Left renal pelvis (tissue), 4 donors: Measurements from ENCODE around the gene TMC7. TPM values are rescaled to one million over a fixed set of nuclear protein-coding genes. Genes with fewer than 3 reads are reported as not detected.
"Not testable (repeated sequence)": the region's sequence is repeated elsewhere in the genome, so short reads cannot be mapped to it uniquely, and the experiment has no call there.

ENCODE experiments used
- DNase-seq, 4 donors: peaks; one replicate each; pipeline ENCODE4 v3.0.0-alpha.2; 2013; ENCODE audit warnings: low read depth in 4 of 4, low spot score in 3 of 4
- polyA plus RNA-seq, 4 donors: library from polyadenylated mRNA; unstranded; fragments of 120-200 nt; gene quantifications; one replicate each; pipeline ENCODE4 v1.2.1, GENCODE V29; 2013; ENCODE audit not compliant: insufficient read length in 4 of 4

TMC7 gene
- polyA plus RNA-seq: 1 to 10 TPM in 3 of 4 donors, under 1 TPM in 1; 1.00 to 2.4 (median 1.5) TPM

DNA sequence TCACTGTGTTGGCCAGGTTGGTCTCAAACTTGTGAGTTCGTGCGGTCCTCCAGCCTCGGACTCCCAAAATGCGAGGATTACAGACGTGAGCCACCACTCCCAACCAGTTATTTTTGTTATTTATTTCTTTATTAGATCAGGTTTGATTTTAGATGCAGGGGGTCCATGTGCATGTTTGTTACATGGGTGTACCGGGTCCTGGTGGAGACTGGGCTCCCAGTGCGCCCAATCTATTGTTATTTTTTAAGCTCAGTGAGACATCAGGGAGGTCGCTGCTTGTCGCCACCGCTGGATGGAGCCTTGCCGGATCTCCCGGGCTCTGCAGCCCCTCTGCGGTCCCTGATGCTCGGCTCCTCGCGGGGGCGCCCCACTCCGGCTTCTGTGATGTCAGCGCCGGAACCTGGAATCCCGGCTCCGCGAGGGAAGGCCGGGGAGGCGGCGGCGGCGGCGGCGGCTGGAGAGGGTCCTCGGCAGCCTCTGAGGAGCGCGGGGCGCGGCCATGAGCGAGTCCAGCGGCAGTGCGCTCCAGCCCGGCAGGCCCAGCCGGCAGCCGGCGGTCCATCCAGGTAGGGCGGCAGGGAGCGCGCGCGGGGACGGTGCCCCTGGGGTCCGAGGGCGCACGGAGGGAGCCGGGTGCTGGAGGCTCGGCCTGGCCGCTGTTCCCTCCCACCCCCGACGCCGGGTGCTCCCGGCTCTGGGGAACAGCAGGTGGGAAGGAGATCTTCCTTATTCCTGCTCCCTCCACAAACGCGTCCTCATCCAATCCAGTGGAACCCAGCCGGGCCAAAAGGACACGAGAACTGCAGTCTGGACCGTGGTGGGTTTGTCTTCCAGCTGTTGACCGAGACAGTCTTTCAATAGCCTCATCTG, at the start of gene TMC7:
TSS of gene TMC7 (plus strand) at position 370 of the 870 bp plus-strand sequence. CDS start at position 500, 130 bp downstream.
- DNase-seq: peak in 3 of 4 donors; percentile 64 to 80 (median 73)

DNA sequence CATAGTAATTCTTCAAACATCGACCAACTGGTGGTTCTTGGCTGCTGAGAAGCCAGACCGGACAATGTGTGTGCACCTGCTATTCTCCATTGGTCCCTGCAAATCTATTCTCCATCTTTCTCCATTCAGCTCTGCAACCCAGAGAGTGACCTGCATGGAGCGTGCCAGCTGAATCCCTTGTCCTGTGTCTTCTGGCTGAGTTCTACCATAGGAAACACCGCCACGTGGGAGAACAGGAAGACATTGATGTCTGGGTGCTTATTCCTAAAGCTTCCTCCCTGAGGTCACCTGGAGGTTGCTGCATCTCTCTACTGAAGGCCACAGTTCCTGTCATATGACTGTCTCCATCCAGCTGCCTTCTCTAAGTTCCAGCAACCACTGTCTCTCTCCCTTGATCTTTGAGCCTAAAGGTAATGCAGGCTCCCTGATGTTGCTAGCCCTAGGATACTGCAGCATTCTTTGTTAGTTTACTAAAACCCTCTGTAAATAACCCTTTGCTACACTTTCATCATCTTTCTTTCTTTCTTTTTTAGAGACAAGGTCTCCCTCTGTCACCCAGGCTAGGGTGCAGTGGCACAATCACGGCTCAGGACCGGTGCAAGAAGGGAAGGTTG, 46.9 kb upstream of the TMC7 start:
- no peak for DNase-seq

DNA sequence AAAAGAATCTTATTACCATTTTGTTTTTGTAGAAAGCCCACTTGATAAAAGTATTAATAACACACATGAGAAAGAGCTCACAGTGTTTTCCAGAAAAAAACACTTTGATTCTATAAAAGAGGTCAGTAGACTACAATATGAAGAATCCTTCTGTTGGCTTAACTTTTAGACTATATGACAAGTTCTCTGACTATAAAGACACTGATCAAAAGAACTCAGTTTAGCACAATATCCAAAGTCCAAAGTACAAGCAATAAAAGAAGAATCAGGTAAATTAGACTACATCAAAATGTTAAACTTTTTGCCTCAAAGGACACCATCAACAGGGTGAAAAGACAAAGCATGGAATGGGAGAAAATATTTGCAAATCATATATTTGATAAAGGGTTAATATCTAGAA, 46.3 kb upstream of the TMC7 start:
- DNase-seq: no peak

DNA sequence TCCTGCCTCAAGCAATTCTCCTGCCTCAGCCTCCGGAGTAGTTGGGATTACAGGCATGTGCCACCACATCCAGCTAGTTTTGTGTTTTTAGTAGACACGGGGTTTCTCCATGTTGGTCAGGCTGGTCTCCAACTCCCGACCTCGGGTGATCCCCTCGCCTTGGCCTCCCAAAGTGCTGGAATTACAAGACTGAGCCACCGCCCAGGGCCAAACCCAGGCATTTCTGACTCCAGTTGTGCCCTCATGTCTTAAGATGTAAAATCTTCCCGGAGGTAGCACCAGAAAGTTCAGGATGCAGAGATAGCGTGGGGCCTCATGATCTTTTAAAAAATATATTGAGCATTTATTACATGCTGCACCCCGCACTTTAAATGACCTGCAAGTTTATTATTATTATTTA, 44.7 kb upstream of the TMC7 start:
- DNase-seq: no peak

DNA sequence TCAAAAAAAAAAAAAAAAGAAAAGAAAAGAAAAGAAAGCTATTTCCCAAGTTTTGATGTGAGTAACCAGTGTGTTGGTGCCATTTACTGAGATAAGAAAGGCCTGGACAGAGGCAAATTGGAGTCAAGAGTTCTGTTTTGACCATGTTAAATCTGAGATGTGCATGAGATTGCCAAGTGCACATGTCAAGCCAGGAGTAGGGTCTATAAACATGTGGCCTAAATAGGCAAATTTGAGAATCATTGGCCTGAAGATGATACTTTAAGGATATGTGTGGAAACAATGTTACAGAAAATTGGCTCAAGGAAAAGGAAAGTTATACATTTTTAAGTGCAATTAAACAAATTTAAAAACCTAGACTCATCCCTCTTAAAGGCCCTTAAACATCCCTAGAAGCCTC, 42.3 kb upstream of the TMC7 start:
- DNase-seq: no peak

DNA sequence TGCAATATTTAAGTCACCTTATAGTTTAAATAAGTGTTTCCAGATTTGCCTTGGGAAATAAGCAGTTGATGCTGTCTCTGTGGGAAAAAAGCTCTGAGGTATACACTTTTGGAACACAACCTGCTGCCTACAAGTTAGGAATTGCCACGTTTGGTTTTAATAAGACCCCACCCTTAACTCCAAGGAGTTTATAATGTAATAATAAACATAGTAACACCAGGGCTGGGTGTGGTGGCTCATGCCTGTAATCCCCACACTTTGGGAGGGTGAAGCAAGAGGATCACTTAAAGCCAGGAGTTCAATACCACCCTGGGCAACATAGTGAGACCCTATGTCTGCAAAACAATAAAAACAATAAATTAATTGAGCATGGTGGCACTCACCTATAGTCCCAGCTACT, 41.7 kb upstream of the TMC7 start:
- no peak for DNase-seq

DNA sequence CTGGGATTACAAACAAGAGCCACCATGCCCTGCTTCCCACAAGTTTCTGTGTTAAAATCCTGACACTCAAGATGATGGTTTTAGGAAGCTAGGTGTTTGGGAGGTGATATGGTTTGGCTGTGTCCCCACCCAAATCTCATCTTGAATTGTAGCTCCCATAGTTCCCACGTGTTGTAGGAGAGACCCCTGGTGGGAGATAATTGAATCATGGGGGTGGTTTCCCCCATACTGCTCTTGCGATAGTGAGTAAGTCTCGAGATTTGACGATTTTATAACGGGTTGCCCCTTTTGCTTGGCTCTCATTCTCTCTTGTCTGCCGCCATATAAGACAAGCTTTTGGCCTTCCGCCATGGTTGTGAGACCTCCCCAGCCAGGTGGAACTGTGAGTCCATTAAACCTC, 40.3 kb upstream of the TMC7 start:
- no peak for DNase-seq

DNA sequence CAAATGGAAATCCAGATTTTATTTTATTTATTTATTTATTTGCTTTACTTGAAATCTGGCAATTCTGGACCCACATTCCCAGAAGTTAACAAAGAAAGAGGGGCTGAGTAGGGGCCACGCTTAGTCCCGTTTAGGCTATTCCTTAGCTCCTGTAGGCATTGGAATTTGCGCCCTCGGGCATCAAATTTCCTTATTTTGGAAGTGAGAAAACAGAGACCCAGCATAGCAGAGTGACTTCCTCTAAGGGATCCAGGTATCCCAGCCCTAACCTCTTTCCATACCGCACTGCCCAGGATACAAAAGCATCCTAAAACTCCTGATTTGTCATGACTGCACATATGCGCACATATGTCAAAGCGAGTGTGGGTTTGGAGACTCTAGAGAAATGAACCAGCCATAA, 38.5 kb upstream of the TMC7 start:
- no peak for DNase-seq

DNA sequence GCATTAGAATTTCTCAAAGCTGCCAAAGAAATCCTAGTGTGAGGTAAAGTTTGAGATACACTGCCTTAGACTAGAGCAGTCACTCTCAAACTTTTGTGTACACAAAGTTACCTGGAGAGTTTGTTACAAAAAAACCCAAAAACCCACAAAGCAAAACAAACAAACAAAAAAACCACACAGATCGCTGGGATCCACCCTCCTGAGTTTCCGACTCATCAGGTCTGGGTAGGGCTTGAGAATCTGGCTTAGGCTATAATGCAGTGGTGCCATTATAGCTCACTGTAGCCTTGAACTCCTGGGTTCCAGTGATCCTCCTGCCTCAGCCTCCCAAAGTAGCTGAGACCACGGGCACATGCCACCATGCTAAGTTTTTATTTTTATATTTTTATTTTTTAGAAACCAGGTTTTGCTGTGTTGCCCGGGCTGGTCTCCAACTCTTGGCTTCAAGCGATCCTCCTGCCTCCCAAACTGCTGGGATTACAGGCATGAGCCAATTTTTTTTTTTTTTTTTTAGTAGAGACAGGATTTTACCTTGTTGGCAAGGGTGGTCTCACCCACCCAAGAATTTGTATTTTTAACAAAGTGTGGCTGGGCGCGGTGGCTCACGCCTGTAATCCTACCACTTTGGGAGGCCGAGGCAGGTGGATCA, 35.2 kb upstream of the TMC7 start:
- DNase-seq: no peak

DNA sequence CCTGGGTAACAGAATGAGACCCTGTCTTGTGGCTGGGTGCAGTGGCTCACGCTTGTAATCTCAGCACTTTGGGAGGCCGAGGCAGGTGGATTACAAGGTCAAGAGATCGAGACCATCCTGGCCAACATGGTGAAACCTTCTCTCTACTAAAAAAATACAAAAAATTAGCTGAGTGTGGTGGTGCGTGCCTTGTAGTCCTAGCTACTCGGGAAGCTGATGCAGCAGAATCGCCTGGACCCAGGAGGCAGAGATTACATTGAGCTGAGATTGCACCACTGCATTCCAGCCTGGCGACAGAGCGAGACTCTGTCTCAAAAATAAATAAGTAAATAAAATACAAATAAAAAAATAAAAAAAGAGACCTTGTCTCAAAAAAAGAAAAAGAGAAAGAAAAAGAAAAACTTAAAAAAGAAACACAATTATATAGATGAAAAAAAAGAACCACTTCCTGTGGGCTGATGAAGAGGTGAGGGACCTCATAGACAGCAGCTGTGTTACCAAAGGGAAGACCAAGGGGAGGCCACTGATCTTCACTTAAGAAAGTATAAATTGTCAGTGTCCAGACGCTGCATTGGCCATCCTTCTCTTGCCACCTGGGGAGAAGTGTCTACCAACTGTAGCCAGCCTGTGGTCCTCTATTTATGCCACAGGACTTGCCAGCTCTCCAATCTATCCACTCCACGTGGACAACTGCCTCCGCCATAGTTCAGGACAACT, 33.1 kb upstream of the TMC7 start:
- no peak for DNase-seq

DNA sequence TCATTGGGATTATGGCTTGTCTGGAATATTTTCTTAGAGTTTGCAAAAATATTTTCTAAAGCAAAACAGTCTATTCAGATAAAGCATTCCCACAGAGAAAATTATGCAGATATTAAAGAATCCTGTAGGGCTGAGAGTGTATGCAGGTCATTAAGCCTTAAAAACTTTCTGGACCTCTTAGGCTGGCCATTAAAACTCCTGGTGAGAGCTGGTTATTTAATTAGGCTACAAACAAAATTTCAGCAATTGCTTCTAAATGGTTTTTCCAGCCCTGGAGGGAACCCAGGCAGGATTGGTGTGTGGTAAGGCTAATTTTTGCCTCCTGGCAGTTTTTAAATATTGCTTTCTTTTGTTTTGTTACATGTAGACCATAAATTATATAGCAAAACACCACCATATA, 30.2 kb upstream of the TMC7 start:
- no peak for DNase-seq

DNA sequence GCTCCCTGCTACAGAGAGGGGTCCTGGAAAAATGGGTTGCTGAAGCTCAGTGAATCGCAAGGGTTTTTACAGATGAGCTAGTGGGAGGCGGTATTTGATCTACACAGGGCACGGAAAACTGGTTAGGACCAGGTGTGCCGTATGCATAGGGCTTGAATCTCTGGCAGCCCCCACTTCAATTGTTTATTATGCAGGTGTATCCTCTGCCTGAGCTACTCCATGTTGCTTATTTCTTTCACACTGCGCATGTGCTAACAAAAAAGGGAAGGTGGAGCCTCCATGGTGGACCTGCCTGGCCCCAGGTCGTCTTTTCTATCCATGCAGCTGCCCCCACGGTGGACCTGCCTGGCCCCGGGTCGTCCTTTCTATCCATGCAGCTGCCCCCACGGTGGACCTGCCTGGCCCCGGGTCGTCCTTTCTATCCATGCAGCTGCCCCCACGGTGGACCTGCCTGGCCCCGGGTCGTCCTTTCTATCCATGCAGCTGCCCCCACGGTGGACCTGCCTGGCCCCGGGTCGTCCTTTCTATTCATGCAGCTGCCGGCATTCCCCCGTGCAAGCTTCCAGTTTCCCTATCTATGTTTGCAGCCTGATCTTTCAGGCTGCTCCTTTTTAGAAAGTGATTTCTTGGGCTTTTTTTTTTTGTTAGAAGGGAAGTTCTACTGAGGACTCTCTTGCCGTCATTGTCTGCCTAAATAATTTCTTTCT, 27.7 kb upstream of the TMC7 start:
- DNase-seq: not testable (repeated sequence)

DNA sequence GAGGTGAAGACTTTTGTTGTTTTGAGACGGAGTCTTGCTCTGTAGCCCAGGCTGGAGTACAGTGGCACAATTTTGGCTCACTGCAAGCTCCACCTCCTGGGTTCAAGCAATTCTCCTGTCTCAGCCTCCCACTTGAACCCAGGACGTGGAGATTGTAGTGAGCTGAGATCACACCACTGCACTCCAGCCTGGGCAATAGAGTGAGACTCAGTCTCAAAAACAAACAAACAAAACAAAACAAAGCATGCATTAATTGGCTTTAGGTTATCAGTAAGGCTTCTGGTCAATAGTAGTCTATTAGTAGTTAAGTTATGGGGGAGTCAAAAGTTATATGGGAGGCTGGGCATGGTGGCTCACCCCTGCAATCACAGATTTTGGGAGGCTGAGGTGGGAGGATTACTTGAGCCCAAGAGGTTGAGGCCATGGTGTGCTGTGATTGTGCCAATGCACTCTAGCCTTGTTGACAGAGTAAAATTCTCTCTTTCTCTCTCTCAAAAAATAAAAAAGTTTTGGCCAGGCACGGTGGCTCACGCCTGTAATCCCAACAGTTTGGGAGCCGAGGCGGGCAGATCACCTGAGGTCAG, 27.0 kb upstream of the TMC7 start:
- DNase-seq: not testable (repeated sequence)

DNA sequence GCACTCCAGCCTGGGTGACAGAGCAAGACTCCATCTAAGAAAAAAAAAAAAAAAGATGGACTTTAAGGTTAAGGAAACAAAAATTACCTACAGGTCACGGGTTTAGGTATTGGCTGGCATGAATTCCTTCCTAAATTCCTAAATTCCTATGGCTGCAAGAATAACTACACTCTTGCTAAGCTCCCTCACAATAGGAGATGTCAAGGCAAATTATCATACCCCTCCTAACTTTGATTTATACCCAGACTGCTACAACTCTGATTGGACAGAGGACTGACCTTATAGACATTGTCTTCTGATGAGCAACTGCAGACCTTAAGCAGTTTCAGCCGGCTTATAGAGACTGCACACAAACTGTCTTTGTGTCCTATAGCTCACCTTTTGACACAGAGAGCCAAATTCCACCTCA, 25.1 kb upstream of the TMC7 start:
- DNase-seq: no peak

DNA sequence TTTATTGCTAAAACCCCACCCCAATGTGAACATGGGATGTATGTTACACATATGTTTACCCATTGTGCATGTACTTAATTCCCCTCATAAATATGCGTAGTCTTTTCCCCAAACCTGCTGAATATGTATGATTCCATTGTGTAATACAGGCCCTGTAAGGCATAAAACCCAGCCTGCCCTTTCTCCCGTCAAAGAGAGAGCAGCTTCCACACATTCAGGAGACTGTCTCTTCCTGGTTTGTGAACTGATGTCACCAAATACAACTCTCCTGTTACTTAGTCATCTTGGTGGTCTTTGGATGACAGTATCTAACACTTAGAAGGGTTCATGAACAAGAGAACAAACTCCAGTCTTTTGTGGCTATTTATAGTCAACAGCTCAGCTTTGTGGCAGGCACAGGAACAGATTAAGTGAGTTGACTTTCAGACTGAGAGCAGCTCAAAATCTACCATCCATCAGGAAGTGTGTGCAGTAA, 24.7 kb upstream of the TMC7 start:
- no peak for DNase-seq

DNA sequence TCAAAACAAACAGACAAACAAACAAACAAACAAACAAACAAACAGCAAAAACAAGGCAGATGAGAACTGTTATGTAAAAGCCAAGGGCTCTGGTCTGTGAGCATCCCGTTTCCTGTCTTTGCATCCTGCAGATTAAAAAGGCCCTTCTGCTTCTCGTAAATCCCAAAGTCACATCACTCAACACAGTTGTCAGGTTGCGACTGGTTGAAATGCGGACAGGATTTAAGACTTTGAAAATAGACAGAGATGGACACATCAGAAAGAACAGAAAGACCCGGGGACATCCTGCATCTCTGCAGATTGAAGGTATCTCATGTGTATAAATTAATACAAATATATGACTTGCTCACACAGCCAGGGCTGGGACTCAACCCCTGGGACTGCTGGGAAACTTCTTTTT, 18.2 kb upstream of the TMC7 start:
- no peak for DNase-seq

DNA sequence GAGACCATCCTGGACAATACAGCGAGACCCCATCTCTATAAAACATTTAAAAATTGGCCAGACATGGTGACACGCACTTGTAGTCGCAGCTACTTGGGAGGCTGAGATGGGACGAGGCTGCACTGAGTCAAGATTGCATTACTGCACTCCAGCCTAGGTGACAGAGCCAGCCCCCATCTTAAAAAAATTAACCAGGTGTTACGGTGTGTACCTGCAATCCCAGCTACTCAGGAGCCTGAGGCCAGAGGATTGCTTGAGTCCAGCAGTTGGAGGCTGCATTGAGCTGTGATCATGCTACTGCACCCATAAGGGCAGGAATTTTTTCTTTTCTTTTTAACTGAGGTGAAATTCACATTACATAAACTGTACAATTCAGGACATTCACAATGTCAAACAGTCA, 16.9 kb upstream of the TMC7 start:
- DNase-seq: no peak

DNA sequence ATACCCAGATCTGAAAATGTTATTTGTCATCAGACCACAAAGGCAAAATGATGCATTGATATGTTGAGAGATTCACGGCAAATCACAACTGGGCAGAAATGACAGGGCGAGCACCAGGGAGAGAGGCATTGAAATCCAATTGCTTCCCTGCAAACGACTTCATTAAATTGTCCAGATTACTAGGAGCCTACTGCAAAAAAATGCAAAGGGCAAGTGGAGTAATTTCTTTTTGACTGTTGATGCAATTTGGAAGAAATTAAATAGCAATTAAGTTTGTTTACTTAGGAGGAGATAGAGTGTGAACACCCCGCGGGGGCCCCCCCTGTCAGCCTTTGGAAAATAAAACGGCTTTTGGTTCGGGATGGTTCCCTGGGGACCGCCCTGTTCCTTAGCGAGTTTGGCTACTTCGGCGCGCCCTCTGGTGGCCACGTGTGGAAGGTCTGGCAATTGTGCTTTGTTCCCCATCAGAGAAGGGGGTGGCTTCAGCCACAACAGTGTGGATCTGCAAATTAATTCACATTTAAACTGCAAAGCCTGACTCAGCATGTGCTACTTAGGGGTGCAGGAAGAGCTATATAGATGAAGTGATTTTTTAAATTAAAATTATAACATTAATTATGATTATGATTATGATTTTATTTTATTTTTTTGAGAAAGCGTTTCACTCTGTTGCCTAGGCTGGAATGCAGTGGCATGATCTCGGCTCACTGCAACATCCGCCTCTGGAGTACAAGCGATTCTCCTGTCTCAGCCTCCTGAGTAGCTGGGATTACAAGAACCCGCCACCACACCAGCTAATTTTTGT, 14.5 kb upstream of the TMC7 start:
- DNase-seq: peak in 3 of 4 donors; percentile 42 to 65 (median 59)

DNA sequence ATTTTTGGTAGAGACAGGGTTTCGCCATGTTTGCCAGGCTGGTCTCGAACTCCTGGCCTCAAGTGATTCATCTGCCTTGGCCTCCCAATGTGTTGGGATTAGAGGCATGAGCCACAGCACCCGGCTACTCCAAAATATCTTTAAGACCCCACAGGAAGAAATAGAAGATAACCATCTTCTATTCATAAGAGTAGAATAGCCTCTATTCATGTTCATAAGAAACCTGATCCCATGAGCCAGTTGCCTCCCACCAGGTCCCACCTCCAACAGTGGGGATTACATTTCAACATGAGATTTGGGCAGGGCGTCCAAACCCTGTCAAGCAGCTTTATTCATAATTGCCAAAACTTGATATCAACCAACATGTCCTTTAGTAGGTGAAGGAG, 13.9 kb upstream of the TMC7 start:
- DNase-seq: no peak
